ENCODE measurements around the gene DLST. TPM values are rescaled to one million over a fixed set of nuclear protein-coding genes. Genes with fewer than 3 reads are reported as not detected.

Gene DLST
- total and polyA plus RNA-seq, 9 donors = 41.0 to 100 (median 68.6) TPM

DNA sequence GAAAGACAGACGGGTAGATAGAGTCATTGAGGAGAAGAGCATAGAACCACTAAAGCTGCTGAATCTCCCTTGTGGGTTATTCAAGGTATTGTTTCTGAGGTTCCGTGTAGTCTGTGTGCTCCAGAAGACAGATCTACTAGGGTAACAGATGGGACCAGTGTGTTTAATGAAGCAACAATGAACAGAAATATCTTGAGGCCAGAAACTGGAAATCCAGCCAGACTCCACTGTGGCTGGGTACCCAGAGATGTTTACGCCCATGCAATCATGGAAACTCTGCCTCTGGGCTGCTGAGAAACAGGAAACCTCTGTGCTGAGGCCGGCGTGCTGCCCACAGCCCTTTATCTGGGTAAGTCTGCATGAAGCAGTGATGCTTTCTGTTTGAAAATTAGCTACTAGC, 14.0 kb upstream of the DLST start:
- H3K9me3 ChIP-seq = no peaks in the 10 kb centered on the region
- DNase-seq = no peak
- no peak overlapping the region for H3K4me3 ChIP-seq
- 37 to 53% (median 46%) methylated on average over 5 of the region's 5 CpGs for WGBS, 3 donors
- no peak overlapping the region for H3K27ac ChIP-seq
- H3K36me3 ChIP-seq = no peaks in the 10 kb centered on the region
- H3K4me1 ChIP-seq (ENCODE audit: insufficient read depth) = no peaks in the 10 kb centered on the region
- no peak for TF ChIP-seq EP300 (IDR thresholded peaks at IDR 0.05)
- no peak for TF ChIP-seq POLR2A (IDR thresholded peaks at IDR 0.05)
- TF ChIP-seq, protein P1, sequence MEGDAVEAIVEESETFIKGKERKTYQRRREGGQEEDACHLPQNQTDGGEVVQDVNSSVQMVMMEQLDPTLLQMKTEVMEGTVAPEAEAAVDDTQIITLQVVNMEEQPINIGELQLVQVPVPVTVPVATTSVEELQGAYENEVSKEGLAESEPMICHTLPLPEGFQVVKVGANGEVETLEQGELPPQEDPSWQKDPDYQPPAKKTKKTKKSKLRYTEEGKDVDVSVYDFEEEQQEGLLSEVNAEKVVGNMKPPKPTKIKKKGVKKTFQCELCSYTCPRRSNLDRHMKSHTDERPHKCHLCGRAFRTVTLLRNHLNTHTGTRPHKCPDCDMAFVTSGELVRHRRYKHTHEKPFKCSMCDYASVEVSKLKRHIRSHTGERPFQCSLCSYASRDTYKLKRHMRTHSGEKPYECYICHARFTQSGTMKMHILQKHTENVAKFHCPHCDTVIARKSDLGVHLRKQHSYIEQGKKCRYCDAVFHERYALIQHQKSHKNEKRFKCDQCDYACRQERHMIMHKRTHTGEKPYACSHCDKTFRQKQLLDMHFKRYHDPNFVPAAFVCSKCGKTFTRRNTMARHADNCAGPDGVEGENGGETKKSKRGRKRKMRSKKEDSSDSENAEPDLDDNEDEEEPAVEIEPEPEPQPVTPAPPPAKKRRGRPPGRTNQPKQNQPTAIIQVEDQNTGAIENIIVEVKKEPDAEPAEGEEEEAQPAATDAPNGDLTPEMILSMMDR (IDR thresholded peaks at IDR 0.05) = no peak
- H3K27me3 ChIP-seq = no peaks in the 10 kb centered on the region
- intact Hi-C loops (cut with DNase I) = no loop called here

DNA sequence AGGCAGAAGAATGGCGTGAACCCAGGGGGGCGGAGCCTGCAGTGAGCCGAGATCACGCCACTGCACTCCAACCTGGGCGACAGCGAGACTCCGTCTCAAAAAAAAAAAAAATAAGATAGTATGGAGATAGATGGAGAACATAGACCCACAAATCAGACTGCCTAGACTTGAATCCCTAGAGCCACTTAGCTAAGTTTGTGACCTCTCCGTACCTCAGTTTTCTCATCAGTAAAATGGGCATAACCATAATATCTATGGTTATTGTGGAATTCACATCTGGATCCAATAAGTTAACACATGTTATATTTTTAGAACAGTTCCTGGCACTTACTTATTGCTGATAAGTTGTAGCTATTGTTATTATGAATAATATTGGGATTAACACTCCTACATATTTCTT, 13.0 kb upstream of the DLST start:
- Histone ChIP-seq H3K27me3 (no peaks in the 10 kb centered on the region), H3K36me3 (no peaks in the 10 kb centered on the region), H3K9me3 (no peaks in the 10 kb centered on the region), H3K4me3 (no peak overlapping the region), H3K27ac (no peak overlapping the region), H3K4me1 (ENCODE audit: insufficient read depth) (no peaks in the 10 kb centered on the region)
- intact Hi-C loops (cut with DNase I) = no loop called here
- WGBS, 3 donors = 85 to 95% (median 87%) methylated on average over 8 of the region's 8 CpGs
- DNase-seq = no peak
- TF ChIP-seq EP300 (IDR thresholded peaks at IDR 0.05) (no peak), POLR2A (IDR thresholded peaks at IDR 0.05) (no peak)
- TF ChIP-seq, protein P1 (IDR thresholded peaks at IDR 0.05) = no peak

DNA sequence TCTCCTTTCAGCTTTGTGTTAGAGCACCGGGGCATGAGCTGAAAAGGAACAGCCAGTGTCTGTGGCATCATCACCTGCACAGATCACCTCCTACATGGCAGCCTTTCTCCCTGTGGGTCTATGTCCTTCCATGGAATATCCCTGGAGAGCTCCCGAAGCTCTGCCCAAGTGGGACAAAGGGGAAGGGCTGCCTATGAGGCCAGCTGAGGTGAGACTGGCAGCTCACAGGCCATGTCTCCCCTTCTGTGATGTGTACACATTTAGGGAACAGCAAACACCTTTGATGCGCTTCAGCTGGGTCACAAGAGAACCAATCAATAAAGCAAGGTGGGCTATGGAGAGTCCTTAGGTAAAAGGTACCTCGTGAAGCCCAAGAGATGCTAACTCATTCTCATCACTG, 9.9 kb upstream of the DLST start:
- Histone ChIP-seq H3K9me3 (no peaks in the 10 kb centered on the region), H3K27ac (no peak overlapping the region), H3K4me3 (no peak overlapping the region), H3K27me3 (no peaks in the 10 kb centered on the region), H3K36me3 (no peaks in the 10 kb centered on the region), H3K4me1 (ENCODE audit: insufficient read depth) (no peaks in the 10 kb centered on the region)
- TF ChIP-seq EP300 (IDR thresholded peaks at IDR 0.05) (no peak), POLR2A (IDR thresholded peaks at IDR 0.05) (no peak)
- TF ChIP-seq, protein P1 (IDR thresholded peaks at IDR 0.05) = no peak
- intact Hi-C loops (cut with DNase I) = no loop called here
- WGBS, 3 donors = 85 to 95% (median 94%) methylated on average over 4 of the region's 4 CpGs
- no peak for DNase-seq

DNA sequence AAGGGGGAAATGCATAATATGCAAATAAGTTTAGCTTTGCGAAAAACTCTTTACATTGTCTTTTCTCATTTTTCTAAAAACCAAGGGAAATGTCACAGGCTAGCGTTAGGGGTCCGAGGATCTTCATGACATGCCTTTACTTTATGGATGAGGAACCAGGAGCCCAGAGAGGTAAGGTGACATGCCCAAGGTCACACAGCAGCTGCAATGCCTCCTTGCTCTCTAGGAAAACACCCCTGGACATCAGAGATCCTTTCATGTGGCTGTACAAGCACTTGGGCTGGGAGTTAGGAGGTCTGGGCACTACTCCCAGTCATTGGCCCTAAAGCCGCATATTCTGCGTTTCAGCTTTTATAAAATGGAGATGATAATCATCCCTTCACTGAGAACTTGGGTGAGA, 6.5 kb upstream of the DLST start:
- intact Hi-C loops (cut with DNase I) = no loop called here
- TF ChIP-seq, protein P1 (IDR thresholded peaks at IDR 0.05) = no peak
- TF ChIP-seq EP300 (IDR thresholded peaks at IDR 0.05) (no peak), POLR2A (IDR thresholded peaks at IDR 0.05) (no peak)
- Histone ChIP-seq H3K36me3 (no peaks in the 10 kb centered on the region), H3K27me3 (no peaks in the 10 kb centered on the region), H3K4me1 (ENCODE audit: insufficient read depth) (no peaks in the 10 kb centered on the region), H3K27ac (no peak overlapping the region), H3K9me3 (no peaks in the 10 kb centered on the region), H3K4me3 (no peak overlapping the region)
- no peak for DNase-seq
- 76 to 80% (median 79%) methylated on average over 5 of the region's 5 CpGs for WGBS, 3 donors
